NCI-H2107 (cell line): ENCODE results near the gene DYNC1LI1.
"Not testable (repeated sequence)": the region's sequence is repeated elsewhere in the genome, so short reads cannot be mapped to it uniquely, and the experiment has no call there.

Source experiments
- DNase-seq: peaks from one replicate; lab custom pipeline; 2025; lab: John Stamatoyannopoulos, UW

The DYNC1LI1 gene

DNA sequence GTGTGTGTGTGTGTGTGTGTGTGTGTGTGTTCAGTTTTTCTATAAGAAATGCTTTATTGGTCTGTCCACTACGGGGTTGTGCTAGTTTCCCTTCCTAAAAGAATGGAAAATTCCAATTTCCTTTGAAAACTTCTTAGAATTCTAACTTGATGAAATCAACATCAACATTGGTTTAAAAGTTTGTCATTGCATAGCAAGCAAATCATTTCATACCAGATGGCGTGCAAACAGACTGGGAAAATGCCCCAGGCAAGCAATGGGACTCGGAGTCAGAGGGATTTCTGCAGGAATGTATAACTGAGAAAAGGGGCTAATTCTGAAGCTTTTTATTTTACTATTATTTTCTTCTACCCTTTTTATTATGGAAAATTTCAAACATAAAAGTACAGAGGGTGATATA, 13.1 kb upstream of the DYNC1LI1 start:
- DNase-seq: no peak

DNA sequence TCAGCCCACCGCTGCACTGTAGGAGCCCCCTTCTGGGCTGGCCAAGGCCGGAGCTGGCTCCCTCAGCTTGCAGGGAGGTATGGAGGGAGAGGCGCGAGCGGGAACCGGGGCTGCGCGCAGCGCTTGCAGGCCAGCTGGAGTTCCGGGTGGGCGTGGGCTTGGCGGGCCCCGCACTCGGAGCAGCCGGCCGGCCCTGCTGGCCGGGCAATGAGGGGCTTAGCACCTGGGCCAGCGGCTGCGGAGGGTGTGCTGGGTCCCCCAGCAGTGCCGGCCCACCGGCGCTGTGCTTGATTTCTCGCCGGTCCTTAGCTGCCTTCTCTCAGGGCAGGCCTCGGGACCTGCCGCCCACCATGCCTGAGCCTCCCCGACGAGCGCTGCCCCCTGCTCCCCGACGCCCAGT, 8.0 kb upstream of the DYNC1LI1 start:
- not testable (repeated sequence) for DNase-seq

DNA sequence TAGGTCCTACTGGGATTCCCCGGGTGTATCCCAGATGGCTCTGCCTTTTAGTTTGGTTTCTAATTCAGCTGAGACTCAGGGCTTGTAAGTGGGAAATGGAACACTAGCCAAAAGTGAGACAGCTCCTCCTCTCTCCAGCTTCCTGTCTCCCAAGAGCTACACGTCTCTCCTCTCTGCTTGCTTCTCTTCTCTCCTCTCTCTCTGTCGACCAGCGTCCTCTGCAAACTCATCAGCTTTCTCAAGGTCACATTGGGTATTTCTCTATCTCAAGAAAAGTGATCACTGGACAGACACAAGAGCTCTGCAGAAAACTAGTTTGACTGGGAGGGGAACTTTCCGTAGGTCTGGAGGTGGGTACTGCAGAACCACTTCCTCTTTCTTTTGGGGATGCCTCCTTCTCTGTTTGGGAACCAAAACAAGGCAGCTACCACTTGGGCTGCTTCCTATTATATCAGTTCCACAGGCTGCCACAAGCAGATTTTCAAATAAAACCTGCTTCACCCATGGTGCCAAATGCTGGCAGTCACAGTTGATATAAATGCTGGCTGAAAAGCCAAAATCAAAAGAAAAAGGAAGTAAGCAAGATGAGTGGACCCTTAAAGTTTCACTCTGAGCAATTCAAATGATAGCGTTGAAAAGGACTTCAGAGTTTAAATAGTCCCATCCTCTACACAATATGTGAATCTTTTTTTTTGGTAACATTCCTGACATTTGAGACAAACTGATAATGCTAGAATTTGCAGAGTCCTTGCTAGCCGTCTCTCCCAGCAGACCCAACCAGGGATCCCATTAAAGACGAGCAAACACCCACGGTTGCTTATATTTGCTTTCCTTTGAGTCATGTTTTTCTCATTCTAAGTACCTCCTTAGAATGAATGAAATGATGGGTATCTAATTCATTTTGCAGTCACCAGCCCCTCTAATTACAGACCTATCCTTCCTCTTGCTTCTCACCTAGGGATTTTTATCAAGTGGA, 7.2 kb upstream of the DYNC1LI1 start:
- no peak for DNase-seq

DNA sequence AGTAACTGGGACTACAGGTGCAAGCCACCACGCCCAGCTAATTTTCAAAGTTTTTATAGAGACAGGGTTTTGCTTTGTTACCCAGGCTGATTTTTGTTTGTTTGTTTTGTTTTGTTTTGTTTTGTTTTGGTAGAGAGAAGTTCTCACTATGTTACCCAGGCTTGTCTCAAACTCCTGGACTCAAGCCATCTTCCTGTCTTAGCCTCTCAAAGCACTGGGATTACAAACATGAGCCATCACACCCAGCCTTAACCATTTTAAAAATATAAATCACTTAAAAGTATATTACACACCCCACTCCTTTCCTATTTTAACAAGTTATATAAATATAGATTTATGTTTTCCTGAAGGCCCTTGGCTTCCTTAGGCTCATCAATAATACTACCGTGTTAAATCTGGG, 6.5 kb upstream of the DYNC1LI1 start:
- no peak for DNase-seq

DNA sequence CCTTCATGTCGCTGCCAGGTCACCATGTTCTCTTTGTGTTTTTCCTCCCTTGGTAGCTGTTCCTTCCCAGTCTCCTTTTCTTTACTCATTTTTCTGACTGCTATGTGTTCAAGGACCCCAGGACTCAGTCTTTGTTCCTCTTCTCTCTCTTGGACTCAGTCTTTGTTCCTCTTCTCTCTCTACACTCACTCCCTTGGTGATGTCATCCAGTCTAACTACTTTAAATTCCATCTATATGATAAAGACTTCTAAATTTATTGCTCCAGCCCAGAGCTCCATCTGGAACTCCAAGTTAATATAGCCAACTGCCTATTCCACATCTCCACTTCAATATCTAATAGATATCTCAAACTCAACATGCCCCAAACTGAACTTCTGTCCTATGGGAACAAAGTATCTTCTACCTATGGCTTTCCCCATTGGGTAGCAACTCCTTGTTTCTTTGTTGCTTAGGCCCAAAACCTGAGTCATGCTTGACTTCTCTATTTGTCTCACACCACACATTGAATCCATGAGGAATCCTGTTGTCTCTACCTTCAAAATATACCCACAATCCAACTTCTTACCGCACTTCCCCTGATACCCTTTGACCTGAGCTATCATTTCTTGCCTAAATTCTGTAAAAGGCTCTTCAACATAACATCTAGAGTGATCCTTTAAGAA, 4.9 kb upstream of the DYNC1LI1 start:
- DNase-seq: no peak

DNA sequence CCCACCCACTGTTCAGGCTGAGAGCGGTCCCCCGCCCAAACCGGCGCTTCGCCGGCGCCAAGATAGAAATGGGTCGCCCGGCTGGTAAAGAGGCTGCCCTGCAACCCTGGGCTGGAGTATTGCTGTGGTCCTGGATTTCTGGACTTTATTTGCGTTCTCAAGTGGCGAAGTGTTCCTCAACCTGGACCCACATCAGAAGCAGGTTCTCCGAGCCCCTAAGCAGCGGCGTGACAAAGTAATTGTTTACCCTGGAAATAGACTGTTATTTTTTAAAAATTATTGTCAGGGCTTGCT, 481 bp upstream of the DYNC1LI1 start:
- DNase-seq: no peak

DNA sequence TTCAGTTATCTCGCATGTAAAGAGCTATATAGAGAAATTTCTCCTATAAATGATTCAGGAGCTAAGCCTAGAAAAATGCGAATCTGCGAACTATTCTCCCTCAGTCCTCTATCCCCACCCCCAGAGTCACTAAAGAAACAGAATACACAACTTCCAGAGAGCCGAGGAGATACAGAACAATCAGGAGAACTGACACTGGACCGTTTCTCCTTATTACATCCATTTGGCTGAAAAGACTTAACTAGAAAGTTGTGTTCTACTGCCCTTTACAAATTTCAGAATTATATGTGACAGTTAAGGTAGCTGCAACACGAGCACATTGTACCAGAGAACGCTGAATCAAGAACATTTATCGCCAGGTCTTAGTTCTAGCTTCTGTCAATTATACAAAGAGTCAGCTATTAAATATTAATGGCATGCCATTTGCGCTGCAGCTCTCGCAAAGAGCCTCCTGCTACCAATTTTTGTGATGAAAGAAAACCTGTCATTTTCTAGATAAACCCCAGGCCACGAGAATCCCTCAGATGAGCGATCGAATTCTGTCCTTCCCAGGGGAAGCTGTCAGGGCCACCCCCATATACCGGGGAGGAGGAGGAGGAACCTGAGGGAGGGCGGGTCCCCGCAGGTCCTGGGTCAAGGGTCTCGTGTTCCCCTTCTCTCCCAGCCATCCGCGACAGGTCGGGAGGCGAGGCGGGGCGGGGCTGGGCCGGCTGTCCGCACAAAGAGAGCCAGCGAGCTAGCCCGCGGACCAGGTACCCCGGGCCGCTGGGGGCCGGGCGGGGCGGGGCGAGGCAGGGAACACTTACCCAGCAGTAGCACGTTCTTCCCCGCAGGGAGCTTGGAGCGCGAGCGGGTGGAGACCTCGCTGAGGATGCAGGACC, 878 bp downstream of the DYNC1LI1 start:
- no peak for DNase-seq

DNA sequence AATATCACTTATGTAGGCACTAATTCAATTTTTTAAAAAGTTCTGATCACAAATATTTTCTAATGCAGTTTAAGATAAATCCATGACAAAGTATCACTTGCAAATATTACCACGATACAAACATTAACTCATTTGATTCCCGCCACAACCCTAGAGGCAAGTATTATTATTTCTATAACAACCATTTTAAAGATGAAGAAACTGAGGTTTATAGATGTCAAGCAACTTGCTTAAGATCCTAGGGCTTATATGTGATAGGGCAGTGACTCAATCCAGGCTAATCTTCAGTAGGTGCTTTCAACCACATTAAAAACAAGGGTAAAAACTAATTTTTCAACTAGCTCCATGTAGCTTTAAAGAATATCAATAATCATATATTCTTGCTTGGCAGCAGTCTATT, 1.7 kb downstream of the DYNC1LI1 start:
- DNase-seq: no peak

DNA sequence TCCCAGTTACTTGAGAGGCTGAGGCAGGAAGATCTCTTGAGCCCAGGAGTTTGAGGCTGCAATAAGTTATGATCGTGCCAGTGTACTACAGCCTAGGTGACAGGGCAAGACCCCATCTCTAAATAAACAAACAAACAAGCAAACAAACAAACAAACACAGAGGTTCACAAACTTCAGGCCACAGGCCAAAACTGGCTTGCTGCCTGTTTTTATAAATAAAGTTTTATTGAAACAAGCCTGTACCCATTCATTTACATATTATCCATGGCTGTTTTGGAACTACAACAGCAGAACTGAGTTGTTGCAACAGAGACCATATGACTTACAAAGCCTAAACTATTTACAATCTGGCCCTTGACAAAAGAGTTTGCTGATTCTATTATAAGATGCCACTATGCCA, 6.5 kb downstream of the DYNC1LI1 start:
- DNase-seq: no peak

DNA sequence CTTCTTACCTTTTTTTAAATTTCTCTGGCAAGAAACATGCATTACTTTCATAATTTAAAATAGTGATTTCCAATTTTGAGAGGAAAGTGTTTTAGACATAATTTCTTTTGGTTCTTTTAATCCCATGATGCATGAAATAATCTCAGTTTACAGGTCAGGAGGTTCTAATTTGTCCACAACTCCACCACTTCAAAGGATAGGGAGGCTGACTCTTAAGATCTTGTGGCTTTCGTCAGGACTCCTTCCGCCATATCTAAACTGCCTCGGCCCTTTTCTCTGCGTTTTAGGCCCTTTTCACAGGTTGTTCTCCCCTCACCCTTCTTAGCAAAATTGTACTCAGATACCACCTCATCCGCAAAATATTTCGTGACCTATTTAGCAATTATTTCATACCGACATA, 8.0 kb downstream of the DYNC1LI1 start:
- no peak for DNase-seq

DNA sequence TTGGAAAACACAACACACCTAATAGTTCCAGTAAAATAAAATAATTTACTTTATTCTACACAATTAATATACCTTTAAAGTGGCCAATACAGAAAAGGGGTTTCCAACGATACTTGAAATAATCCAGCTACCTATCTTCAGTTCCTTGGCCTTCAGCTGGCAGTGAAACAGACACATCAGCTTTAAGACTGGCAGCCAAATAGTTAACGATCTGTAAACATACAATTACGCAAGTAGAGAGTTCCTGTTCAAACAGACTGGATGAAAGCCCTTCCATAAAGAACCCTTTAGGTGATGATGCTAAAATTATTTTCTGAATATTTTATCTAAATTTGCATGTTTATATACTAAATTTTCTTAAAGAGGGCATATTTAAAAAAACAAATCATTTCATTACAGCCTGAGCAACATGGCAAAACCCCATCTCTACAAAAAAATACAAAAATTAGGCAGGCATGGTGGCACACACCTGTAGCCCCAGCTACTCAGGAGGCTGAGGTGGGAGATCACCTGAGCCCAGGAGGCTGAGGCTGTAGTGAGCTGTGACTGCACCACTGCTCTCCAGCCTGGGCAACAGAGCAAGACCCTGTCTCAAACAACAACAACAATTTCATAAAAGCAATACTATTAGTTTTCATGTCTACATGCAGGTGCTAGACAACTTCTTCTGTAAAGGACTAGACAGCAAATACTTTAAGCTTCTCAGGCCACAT, 12.9 kb downstream of the DYNC1LI1 start:
- no peak for DNase-seq

DNA sequence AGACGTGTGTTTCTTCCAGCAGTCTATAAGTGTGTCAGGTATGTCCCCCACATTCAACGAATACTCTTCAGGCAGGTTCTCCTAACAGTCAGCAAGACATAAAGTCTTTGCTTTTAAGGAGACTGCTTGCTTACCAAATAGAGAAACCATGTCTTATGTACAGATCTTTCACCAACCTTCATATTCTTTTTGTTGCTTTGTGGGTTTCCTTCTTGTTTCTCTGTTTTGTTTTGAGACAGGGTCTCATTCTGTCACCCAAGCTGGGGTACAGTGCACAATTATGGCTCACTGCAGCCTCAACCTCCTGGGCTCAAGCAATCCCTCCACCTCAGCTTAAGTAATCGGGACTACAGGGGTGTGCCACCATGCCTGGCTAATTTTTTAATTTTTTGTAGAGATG, 14.3 kb downstream of the DYNC1LI1 start:
- no peak for DNase-seq

DNA sequence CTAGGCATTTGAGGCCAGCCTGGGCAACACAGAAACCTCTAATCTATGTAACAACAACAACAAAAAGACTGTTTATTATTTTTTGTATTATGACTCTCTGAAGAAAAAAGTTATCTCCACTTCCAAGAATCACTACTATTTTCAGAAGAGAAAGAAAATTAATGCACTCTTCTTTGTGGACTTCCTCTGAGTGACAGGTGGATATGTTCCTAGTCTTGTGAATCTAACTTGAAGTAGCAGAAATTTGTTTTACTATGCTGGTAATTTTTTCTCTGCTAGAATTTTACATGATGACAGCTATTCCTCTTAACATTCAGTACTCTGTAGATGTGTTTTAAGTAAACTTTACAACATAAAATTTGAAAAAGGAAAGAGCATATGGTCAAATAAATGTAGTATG, 16.7 kb downstream of the DYNC1LI1 start:
- no peak for DNase-seq

DNA sequence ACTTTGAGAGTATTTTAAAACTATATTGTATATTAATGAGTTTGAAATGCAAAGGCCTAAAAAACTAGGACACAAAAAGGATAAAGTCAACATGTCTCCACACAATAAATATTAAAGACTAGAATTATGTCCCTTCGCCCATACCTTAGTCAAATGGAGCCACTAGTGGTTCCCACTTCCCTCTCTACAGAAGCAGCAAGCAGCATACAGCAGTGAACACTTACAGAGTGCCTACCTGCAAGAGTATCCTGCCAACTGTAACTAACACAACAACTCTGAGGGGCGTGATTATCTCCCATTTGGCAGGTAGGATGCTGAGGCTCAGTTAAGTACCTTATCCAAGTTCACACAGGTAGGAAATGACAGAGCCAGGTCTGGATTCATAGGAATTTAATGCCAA, 17.2 kb downstream of the DYNC1LI1 start:
- no peak for DNase-seq

DNA sequence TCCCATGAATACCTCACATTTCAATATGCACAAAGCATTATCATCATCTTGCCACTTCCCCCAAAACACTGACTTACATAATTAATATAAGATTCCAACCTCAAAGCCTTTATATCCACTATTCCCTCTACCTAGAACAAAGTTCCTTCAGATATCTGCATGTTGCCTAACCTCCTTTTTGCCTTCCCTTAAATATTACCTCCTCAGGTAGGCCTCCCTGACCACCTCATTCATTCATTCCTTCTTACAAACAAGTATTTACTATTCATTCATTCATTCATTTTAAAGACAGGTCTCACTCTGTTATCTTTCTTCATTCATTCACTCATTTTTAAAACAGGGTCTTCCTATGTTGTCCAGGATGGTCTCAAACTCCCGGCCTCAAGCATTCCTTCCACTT, 18.6 kb downstream of the DYNC1LI1 start:
- DNase-seq: no peak

DNA sequence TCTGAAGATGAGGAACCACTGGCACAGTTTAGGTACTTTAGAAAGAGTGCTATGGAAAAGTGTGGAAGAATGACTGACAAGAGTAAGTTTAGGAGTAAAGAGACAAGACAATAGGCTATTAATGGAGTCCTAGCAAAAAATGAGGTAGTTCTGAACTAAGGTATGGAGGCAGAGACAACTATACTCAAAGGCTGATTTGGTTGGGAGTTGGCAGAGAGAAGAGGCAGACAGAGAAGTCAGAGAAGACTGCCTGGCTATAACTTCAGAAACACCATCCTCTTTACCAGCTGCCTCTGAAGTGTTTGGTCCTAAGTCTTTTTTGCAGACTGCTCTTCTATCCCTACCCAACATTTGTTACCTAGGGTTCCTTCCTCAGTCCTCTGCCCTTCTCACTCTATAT, 19.2 kb downstream of the DYNC1LI1 start:
- no peak for DNase-seq

DNA sequence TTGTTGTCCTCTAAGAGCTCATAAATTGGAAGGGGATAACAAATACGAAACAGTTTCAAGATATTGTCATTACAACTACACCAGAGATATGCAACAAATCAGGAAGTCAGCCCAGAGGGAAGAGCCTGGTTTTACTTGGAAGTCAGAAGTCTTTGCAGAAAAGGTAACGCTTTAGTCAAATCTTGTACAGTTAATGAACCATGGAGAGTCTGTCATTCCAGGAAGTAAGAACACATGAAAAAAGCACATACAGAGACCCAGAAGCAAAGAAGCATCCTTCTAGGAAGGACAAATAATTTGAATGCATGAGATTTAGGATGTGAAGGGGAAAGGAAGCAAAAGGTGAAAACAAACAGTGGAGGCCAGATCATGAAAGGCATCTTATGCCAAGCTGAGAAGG, 19.6 kb downstream of the DYNC1LI1 start:
- no peak for DNase-seq

DNA sequence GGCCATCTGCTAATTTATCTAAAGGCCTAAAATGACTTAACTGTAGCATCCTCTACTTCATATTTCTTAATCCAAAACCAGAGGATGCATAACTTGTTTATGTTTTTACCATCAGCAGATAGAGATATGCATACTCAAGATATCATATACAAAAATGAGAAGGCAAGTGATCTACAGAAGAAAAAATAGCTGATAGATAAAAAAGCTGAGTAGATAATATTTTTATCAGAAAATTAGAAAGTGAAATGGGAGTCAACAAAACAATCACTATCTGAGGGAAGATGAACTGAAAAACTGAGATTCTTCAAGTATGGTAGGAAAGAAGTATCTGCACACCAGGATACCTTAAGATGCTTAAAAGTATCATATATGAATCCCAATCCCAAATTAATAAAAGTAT, 25.4 kb downstream of the DYNC1LI1 start:
- DNase-seq: no peak

DNA sequence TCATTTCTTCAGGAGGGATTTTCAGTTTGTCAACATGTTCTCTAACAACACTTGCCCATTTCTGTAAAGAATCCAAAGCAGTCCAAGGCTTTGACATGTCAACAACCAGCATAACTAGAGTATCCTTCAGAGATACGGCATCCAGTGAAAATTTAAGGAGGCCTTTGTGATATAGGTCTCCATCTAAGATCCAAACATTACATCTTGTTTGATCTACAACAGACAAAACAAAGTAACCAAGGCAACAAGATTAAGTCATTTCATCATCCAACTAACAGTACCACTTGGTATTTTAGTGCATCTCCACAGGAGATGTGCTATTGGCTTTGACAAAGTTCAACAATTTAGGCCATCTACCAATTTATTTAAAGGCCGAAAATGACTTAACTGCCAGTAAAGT, 25.8 kb downstream of the DYNC1LI1 start:
- no peak for DNase-seq

DNA sequence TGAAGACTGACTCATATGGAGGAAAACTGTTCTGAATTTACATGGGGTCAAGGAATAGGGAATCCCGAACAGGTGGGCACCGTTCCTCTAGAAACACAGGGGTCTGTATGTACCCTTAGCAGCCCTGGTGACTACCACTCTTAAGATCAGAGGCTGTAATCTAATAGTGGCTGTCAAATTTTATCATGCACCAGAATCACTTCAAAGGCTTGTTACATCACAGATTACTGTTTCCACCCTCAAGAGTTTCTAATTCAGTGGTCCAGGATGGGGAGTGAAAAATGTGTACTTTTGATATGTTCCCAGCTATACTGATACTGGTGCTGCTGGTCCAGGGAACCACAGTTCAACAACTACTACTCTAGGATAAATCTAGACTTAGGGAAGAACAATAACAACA, 27.9 kb downstream of the DYNC1LI1 start:
- DNase-seq: no peak

DNA sequence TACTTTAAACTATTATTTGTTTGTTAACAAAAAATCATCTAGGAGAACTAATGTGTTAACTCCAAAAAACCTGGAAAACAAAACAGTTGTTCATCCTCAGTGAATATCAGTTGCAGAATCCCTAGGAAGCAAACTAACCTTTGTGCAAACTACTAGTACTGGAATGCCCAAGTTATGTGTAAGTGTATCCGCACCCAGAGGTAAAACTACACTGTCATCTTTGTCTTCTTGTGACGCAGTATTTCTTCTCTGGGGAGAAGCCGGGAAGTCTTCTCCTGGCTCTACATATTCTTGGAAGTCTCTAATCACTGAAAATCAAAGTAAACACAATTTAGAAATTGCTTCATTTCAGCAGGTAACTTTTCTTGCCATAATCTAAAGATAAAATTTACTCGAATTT, 29.8 kb downstream of the DYNC1LI1 start:
- DNase-seq: no peak

DNA sequence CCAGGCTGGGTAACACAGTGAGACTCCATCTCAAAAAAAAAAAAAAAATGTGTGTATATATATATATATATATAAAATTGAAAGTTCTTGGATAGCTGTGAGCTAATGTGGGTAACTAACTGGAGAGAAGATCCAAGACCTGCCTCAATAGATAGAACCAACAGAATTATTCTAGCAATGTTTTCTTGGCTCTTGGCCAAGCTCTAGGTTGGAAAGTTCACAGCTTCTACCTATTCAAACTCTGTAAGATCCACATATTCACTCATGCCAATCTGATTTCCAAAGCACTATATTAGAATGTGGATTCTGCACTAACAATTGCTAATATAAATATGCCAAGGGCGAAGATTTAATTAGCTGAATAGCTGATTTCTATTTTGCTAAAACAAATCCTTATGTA, 38.2 kb downstream of the DYNC1LI1 start:
- no peak for DNase-seq
